PFSK-1 (cell line): ENCODE results near the gene SCO1.

ENCODE experiments used
- POLR2AphosphoS5 ChIP-seq: IDR thresholded peaks from 2 replicates; pipeline ENCODE4 v1.6.1; 2012; ENCODE audit warnings: low read depth, mild to moderate bottlenecking, control low read depth, low read length, moderate library complexity
- SIN3A ChIP-seq: IDR thresholded peaks from 2 replicates; pipeline ENCODE4 v1.6.1; 2012; ENCODE audit warnings: mild to moderate bottlenecking, low read length, moderate library complexity, borderline replicate concordance; ENCODE audit not compliant: insufficient read depth

- no peak for TF ChIP-seq SIN3A
- TF ChIP-seq POLR2AphosphoS5, result no peak
These were observed 65.6 kb downstream of the SCO1 start for GRCh38 chr17:10631701-10632100.
